GM12878 (cell line): ENCODE measurements around the gene DPPA5. TPM values are rescaled to one million over a fixed set of nuclear protein-coding genes. Genes with fewer than 3 reads are reported as not detected.

Source experiments
- ATAC-seq: fragments of 200-7000 bp; cut with Tn5 transposase; 3 replicates; pipeline ENCODE4 v1.9.1; 2020; ENCODE audit warnings: mild to moderate bottlenecking, moderate library complexity
- BruUV-seq: library from RNA; stranded (reverse); fragments of 400-500 nt; replicated peaks from 2 replicates; lab custom pipeline; 2021; lab: Mats Ljungman, UMichigan
- CTCF ChIA-PET: fragments of 300-600 bp; sonication (Branson Sonifier 250); formaldehyde crosslinking; extraction: SDS; loops from one replicate; lab custom pipeline; 2021; ENCODE audit warnings: inconsistent platforms; lab: Yijun Ruan, JAX
- POLR2A ChIA-PET: fragments of 350-600 bp; formaldehyde crosslinking; extraction: SDS; loops from one replicate; lab custom pipeline; 2021; ENCODE audit warnings: inconsistent platforms; lab: Charles Lee
- RAD21 ChIA-PET: fragments of 300-600 bp; sonication (Branson Sonifier 250); formaldehyde crosslinking; loops from one replicate; lab custom pipeline; 2023; ENCODE audit warnings: antibody characterized with exemption; ENCODE audit not compliant: unreplicated experiment; lab: Charles Lee
- SMC1A ChIA-PET: fragments of 300-600 bp; sonication (Branson Sonifier 250); formaldehyde crosslinking; loops from one replicate; lab custom pipeline; 2023; ENCODE audit not compliant: unreplicated experiment, uncharacterized antibody; lab: Charles Lee
- DNase-seq: peaks from one replicate; pipeline ENCODE4 v3.0.0-alpha.2; 2011; ENCODE audit warnings: low read depth, low spot score
- FAIRE-seq: peaks from 3 replicates; lab custom pipeline; 2011; peaks lifted over from hg19 to GRCh38; lab: Jason Lieb, UNC
- H2AFZ ChIP-seq: 2 replicates; pipeline ENCODE4 v1.6.0; 2011; ENCODE audit warnings: low read depth, low read length, control low read depth; ENCODE audit not compliant: control insufficient read depth
- H3K27ac ChIP-seq: 2 replicates; pipeline ENCODE4 v1.5.1; 2011; ENCODE audit warnings: control low read depth; ENCODE audit not compliant: control insufficient read depth, insufficient read depth
- H3K27me3 ChIP-seq, 2 experiments: replicated peaks in 1 of 2; 2 replicates each; pipeline versions ENCODE4 v1.6.0 to v1.6.1; 2011; ENCODE audit warnings: low read length in 1 of 2; ENCODE audit not compliant: control insufficient read depth in 2 of 2, insufficient read depth in 2 of 2
- H3K36me3 ChIP-seq, 2 experiments: 2 replicates each; pipeline ENCODE4 v1.5.1; 2011; ENCODE audit warnings: low read length in 1 of 2; ENCODE audit not compliant: control insufficient read depth in 2 of 2, insufficient read depth in 2 of 2
- H3K4me1 ChIP-seq: 2 replicates; pipeline ENCODE4 v1.6.1; 2011; ENCODE audit warnings: mild to moderate bottlenecking, low read length, moderate library complexity, mixed read lengths; ENCODE audit not compliant: control insufficient read depth, insufficient read depth
- H3K4me2 ChIP-seq: 2 replicates; pipeline ENCODE4 v1.6.0; 2011; ENCODE audit warnings: control low read depth; ENCODE audit not compliant: control insufficient read depth, insufficient read depth
- H3K4me3 ChIP-seq: fragments of 200-600 bp; sonication (generic); 2 replicates; pipeline ENCODE4 v1.5.1; 2016
- H3K79me2 ChIP-seq: 2 replicates; pipeline ENCODE4 v1.6.0; 2011; ENCODE audit warnings: low read length; ENCODE audit not compliant: control insufficient read depth, insufficient read depth
- H3K9ac ChIP-seq: 2 replicates; pipeline ENCODE4 v1.8.0; 2011; ENCODE audit warnings: low read length, control low read depth, mixed read lengths; ENCODE audit not compliant: control insufficient read depth, insufficient read depth
- H3K9me3 ChIP-seq: replicated peaks from 3 replicates; pipeline ENCODE4 v1.5.1; 2011; ENCODE audit warnings: mild to moderate bottlenecking, low read length; ENCODE audit not compliant: control insufficient read depth, insufficient read depth
- H4K20me1 ChIP-seq: 2 replicates; pipeline ENCODE4 v1.6.0; 2011; ENCODE audit not compliant: control insufficient read depth, insufficient read depth
- CEBPB ChIP-seq, 2 experiments: fragments of 150-350 bp in 1 of 2; IDR thresholded peaks; 2 replicates each; pipeline ENCODE4 v1.6.1; 2012 to 2014; ENCODE audit warnings: low read depth in 2 of 2, low read length in 2 of 2, borderline replicate concordance in 1 of 2, inconsistent platforms in 1 of 2
- PAX8 ChIP-seq: fragments of 450-650 bp; IDR thresholded peaks from 2 replicates; pipeline ENCODE4 v1.6.1; 2017; ENCODE audit warnings: mild to moderate bottlenecking, moderate library complexity
- PRDM15 ChIP-seq: fragments of 450-650 bp; formaldehyde crosslinking; IDR thresholded peaks from 2 replicates; pipeline ENCODE4 v1.4.0; 2020; ENCODE audit warnings: mild to moderate bottlenecking, moderate library complexity
- USF1 ChIP-seq: IDR thresholded peaks from 2 replicates; pipeline ENCODE4 v1.6.1; 2011; ENCODE audit warnings: borderline replicate concordance, low read depth, mild to moderate bottlenecking, moderate library complexity, mixed read lengths, low read length; ENCODE audit not compliant: insufficient read depth; ENCODE audit errors: extremely low read length
- WGBS: methylation state at CpG from one replicate; pipeline ENCODE4 v1.1.6; 2016; ENCODE audit warnings: low lambda C conversion rate; ENCODE audit not compliant: insufficient replicate concordance, insufficient coverage; ENCODE audit errors: missing lambda C conversion rate; 5-methylcytosine and 5-hydroxymethylcytosine counted together
- in situ Hi-C: fragments of 300-500 bp; cut with MboI; formaldehyde crosslinking; loops from 9 replicates; pipeline ENCODE4 v1.14.3; 2018; ENCODE audit warnings: mixed read lengths
- intact Hi-C: fragments of 100-400 bp; cut with micrococcal nuclease; formaldehyde crosslinking; loops from one replicate; pipeline ENCODE4 v1.14.2; 2022; ENCODE audit not compliant: unreplicated experiment
- polyA plus RNA-seq, 11 experiments: library from polyadenylated mRNA; depleted of rRNA in 4 of 11; unstranded in 6 of 11; stranded (reverse) in 5 of 11; fragments of >200 nt; fragmentation: Nextera tagmentation in 4 of 11; fragmentation: Illumina TruSeq in 1 of 11; extraction: Ambion mirVana in 4 of 11; extraction: Trizol in 1 of 11; gene quantifications; 1 replicate in 1 of 11; 2 replicates in 10 of 11; pipeline versions ENCODE4 v1.2.1 to v1.2.3, GENCODE V29; 2011 to 2016; ENCODE audit warnings: inconsistent platforms in 2 of 11, missing spikeins in 2 of 11, low read depth in 1 of 11
- total RNA-seq, 4 experiments: library from RNA; depleted of rRNA in 3 of 4; stranded (reverse); fragments of >200 nt in 3 of 4; fragmentation: Illumina TruSeq in 1 of 4; extraction: Trizol in 1 of 4; gene quantifications; 2 replicates each; pipeline versions ENCODE4 v1.2.1 to v1.2.3, GENCODE V29; 2013 to 2021

The DPPA5 gene
- total and polyA plus RNA-seq, 10 of the 15 experiments (the other 5 are each of a cell fraction or from before 2014, with no cell fraction given) = not detected

DNA sequence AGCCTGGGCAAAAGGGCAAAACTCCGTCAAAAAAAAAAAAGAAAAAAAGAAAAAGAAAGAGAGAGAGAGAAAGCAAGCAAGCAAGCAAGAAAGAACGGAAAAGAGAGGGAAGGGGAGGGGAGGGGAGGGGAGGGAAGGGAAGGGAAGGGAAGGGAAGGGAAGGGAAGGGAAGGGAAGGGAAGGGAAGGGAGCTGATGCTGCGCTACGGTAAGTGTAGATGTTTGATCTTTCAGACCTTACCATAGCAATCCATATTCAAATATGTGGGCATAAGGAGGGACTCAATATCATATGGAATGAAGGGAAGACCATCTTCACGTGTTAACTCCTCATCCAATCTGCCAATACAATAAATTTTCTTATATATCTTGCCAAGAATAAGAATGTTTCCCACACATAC is 11.9 kb downstream of the DPPA5 start:
- 64% methylated on average over 3 of the region's 5 CpGs for WGBS
- CTCF ChIA-PET = interaction anchor here (0.6 to 1.0 kb wide), 2 partner anchors 15 to 290 kb away, joined by 3 read pairs; no protein-coding TSS in a partner anchor
- Histone ChIP-seq H3K4me2 (no peak overlapping the region), H3K27ac (no peak overlapping the region), H3K4me1 (no peaks in the 10 kb centered on the region), H4K20me1 (no peaks in the 10 kb centered on the region), H3K79me2 (no peaks in the 10 kb centered on the region), H3K36me3 (no peaks in the 10 kb centered on the region), H2AFZ (no peak overlapping the region), H3K9ac (no peak overlapping the region), H3K9me3 (no peaks in the 10 kb centered on the region), H3K4me3 (no peak overlapping the region), H3K27me3 (no peaks in the 10 kb centered on the region)
- intact Hi-C loops = no loop called here
- FAIRE-seq = no peak
- RAD21 ChIA-PET = interaction anchor here (0.8 kb wide), 1 partner anchor 18 kb away, joined by 3 read pairs; no protein-coding TSS in a partner anchor
- no peak for TF ChIP-seq CEBPB (IDR thresholded peaks at IDR 0.05; ENCODE audit: borderline replicate concordance in 1 of 2, low read depth in 2 of 2, low read length in 2 of 2)
- TF ChIP-seq USF1 = no peak
- TF ChIP-seq PAX8 = no peak
- POLR2A ChIA-PET = no interaction called here
- no peak for ATAC-seq
- no TSS peak for BruUV-seq
- SMC1A ChIA-PET = no interaction called here
- in situ Hi-C loops = no loop called here
- no peak for DNase-seq

GRCh38 chr6:73341335-73341734 is 12.7 kb downstream of the DPPA5 start:
- H3K4me3 ChIP-seq = no peak overlapping the region
- ATAC-seq (no peak), DNase-seq (no peak), FAIRE-seq (no peak)
- no TSS peak for BruUV-seq
- H2AFZ ChIP-seq = no peak overlapping the region
- ChIA-PET SMC1A (interaction anchor here (0.6 kb wide), 1 partner anchor 247 kb away, joined by 3 read pairs; no protein-coding TSS in a partner anchor), POLR2A (no interaction called here), CTCF (interaction anchor here (1.0 kb wide), 1 partner anchor 15 kb away, joined by 3 read pairs; no protein-coding TSS in a partner anchor), RAD21 (interaction anchor here (0.7 to 1.0 kb wide), 2 partner anchors 13 to 58 kb away, joined by 3 read pairs; no protein-coding TSS in a partner anchor)
- no peaks in the 10 kb centered on the region for H3K79me2 ChIP-seq
- in situ Hi-C loops = no loop called here
- no peak overlapping the region for H3K27ac ChIP-seq
- no peaks in the 10 kb centered on the region for H3K36me3 ChIP-seq
- H3K9me3 ChIP-seq = no peaks in the 10 kb centered on the region
- H3K4me1 ChIP-seq = no peaks in the 10 kb centered on the region
- H3K4me2 ChIP-seq = no peak overlapping the region
- no peaks in the 10 kb centered on the region for H4K20me1 ChIP-seq
- no peak overlapping the region for H3K9ac ChIP-seq
- no peaks in the 10 kb centered on the region for H3K27me3 ChIP-seq
- no peak for TF ChIP-seq PRDM15 (CRISPR knock-in tag)
- intact Hi-C loops = no loop called here
- WGBS = 5% methylated on average over 1 of the region's 1 CpG
